HepG2 (cell line): ENCODE data around the gene TFB1M. TPM values are rescaled to one million over a fixed set of nuclear protein-coding genes. Genes with fewer than 3 reads are reported as not detected.

Experiments used
- ARNTL ChIP-seq: sonication (generic); formaldehyde crosslinking; IDR thresholded peaks from 2 replicates; pipeline ENCODE4 v1.4.0; 2020; ENCODE audit warnings: mild to moderate bottlenecking, missing genetic modification reagents
- BCL6 ChIP-seq: IDR thresholded peaks from 2 replicates; pipeline ENCODE4 v1.6.1; 2016; ENCODE audit warnings: missing genetic modification reagents, missing compliant biosample characterization
- BRF2 ChIP-seq: sonication (generic); formaldehyde crosslinking; IDR thresholded peaks from 2 replicates; pipeline ENCODE4 v1.8.1; 2022; ENCODE audit warnings: mild to moderate bottlenecking, missing genetic modification reagents
- CBX2 ChIP-seq, 2 experiments: fragments of 200-600 bp in 1 of 2; sonication (generic); formaldehyde crosslinking in 1 of 2; IDR thresholded peaks; 2 replicates each; pipeline versions ENCODE4 v1.7.0 to v1.8.1; 2018 to 2022; ENCODE audit warnings: low read depth in 2 of 2, low read length in 1 of 2, mild to moderate bottlenecking in 1 of 2, missing genetic modification reagents in 1 of 2
- CEBPZ ChIP-seq: IDR thresholded peaks from 2 replicates; pipeline ENCODE4 v1.6.1; 2012; ENCODE audit warnings: low read length, improper control_type of control experiment
- E2F5 ChIP-seq: sonication (generic); formaldehyde crosslinking; conservative IDR thresholded peaks from 2 replicates; pipeline ENCODE4 v1.4.0; 2020; ENCODE audit warnings: missing genetic modification reagents
- HMGXB3 ChIP-seq: sonication (generic); formaldehyde crosslinking; IDR thresholded peaks from 2 replicates; pipeline ENCODE4 v1.4.0; 2020; ENCODE audit warnings: missing genetic modification reagents, borderline replicate concordance
- HNRNPK ChIP-seq: fragments of 200-400 bp; formaldehyde crosslinking; IDR thresholded peaks from 2 replicates; pipeline ENCODE4 v1.6.1; 2018; ENCODE audit warnings: low read length, low read depth, moderate library complexity, mild to moderate bottlenecking; ENCODE audit not compliant: poor library complexity, severe bottlenecking
- HOXA7 ChIP-seq: sonication (generic); formaldehyde crosslinking; IDR thresholded peaks from 2 replicates; pipeline ENCODE4 v1.8.1; 2022; ENCODE audit warnings: mild to moderate bottlenecking, missing genetic modification reagents, moderate library complexity
- MBD4 ChIP-seq: IDR thresholded peaks from 2 replicates; pipeline ENCODE4 v1.6.1; 2012; ENCODE audit warnings: low read length, inconsistent platforms, borderline replicate concordance
- MYNN ChIP-seq: sonication (generic); formaldehyde crosslinking; IDR thresholded peaks from 2 replicates; pipeline ENCODE4 v1.4.0; 2020; ENCODE audit warnings: mild to moderate bottlenecking, low read depth, missing genetic modification reagents
- SIX1 ChIP-seq: sonication (generic); formaldehyde crosslinking; IDR thresholded peaks from 2 replicates; pipeline ENCODE4 v1.4.0; 2020; ENCODE audit warnings: missing genetic modification reagents, borderline replicate concordance
- SPEN ChIP-seq: sonication (generic); formaldehyde crosslinking; IDR thresholded peaks from 2 replicates; pipeline ENCODE4 v1.5.1; 2020; ENCODE audit warnings: low read depth, mild to moderate bottlenecking, missing genetic modification reagents
- THYN1 ChIP-seq: sonication (generic); formaldehyde crosslinking; IDR thresholded peaks from 2 replicates; pipeline ENCODE4 v1.8.1; 2023; ENCODE audit warnings: low read depth, mild to moderate bottlenecking, moderate library complexity, missing genetic modification reagents, borderline replicate concordance
- YEATS4 ChIP-seq: sonication (generic); formaldehyde crosslinking; IDR thresholded peaks from 2 replicates; pipeline ENCODE4 v1.4.0; 2020; ENCODE audit warnings: missing genetic modification reagents, borderline replicate concordance
- ZBTB21 ChIP-seq: sonication (generic); formaldehyde crosslinking; IDR thresholded peaks from 2 replicates; pipeline ENCODE4 v1.4.0; 2020; ENCODE audit warnings: missing genetic modification reagents
- ZNF253 ChIP-seq: sonication (generic); formaldehyde crosslinking; IDR thresholded peaks from 2 replicates; pipeline ENCODE4 v1.8.0; 2022; ENCODE audit warnings: mild to moderate bottlenecking, missing genetic modification reagents, borderline replicate concordance
- ZNF335 ChIP-seq: sonication (generic); formaldehyde crosslinking; IDR thresholded peaks from 2 replicates; pipeline ENCODE4 v1.4.0; 2020; ENCODE audit warnings: missing genetic modification reagents
- ZNF367 ChIP-seq: sonication (generic); formaldehyde crosslinking; IDR thresholded peaks from 2 replicates; pipeline ENCODE4 v1.4.0; 2020; ENCODE audit warnings: missing genetic modification reagents, borderline replicate concordance
- polyA plus RNA-seq, 8 experiments: library from polyadenylated mRNA; depleted of rRNA in 3 of 8; stranded (reverse) in 7 of 8; unstranded in 1 of 8; fragments of >200 nt; fragmentation: Illumina TruSeq in 4 of 8; extraction: Trizol in 4 of 8; gene quantifications; 2 replicates each; pipeline versions ENCODE4 v1.2.1 to v1.2.3, GENCODE V29; 2011 to 2016; ENCODE audit warnings: low read depth in 4 of 8, missing spikeins in 1 of 8, mixed read lengths in 1 of 8; ENCODE audit not compliant: insufficient read depth in 1 of 8
- total RNA-seq, 5 experiments: library from RNA; depleted of rRNA; stranded (reverse); fragments of >200 nt; fragmentation: Illumina TruSeq; extraction: Trizol; gene quantifications; 2 replicates each; pipeline ENCODE4 v1.2.3, GENCODE V29; 2016; ENCODE audit warnings: low read depth in 1 of 5

The TFB1M gene
- total and polyA plus RNA-seq, 2 of the 13 experiments (the other 11 are each of a cell fraction or from before 2014, with no cell fraction given), result 91.4 to 122 TPM

- TF ChIP-seq CEBPZ, result no peak
- TF ChIP-seq ARNTL (CRISPR knock-in tag), result no peak
- 0 out of 2 replicates have a peak, but pooled peaks have one; percentile 16 for TF ChIP-seq MYNN (CRISPR knock-in tag)
- TF ChIP-seq YEATS4 (CRISPR knock-in tag), result 0 out of 2 replicates have a peak, but pooled peaks have one; percentile 24
- TF ChIP-seq HMGXB3 (CRISPR knock-in tag), result no peak; the same call in 1 of the 2 replicates
- no peak for TF ChIP-seq SPEN (CRISPR knock-in tag)
- no peak for TF ChIP-seq CBX2 (IDR thresholded peaks at IDR 0.05; ENCODE audit: low read depth, low read length)
- TF ChIP-seq CBX2 (CRISPR knock-in tag; IDR thresholded peaks at IDR 0.05; ENCODE audit: low read depth), result no peak
- no peak for TF ChIP-seq ZBTB21 (CRISPR knock-in tag)
- TF ChIP-seq E2F5, result no peak
- TF ChIP-seq BCL6 (CRISPR knock-in tag), result peak; percentile 84
- no peak for TF ChIP-seq THYN1
- TF ChIP-seq BRF2 (CRISPR knock-in tag), result no peak; the same call in 1 of the 2 replicates
- no peak for TF ChIP-seq HNRNPK
- peak; percentile 85 for TF ChIP-seq MBD4
- no peak for TF ChIP-seq ZNF253
- no peak for TF ChIP-seq SIX1 (CRISPR knock-in tag)
- no peak for TF ChIP-seq HOXA7
- TF ChIP-seq ZNF367, result no peak
- no peak; the same call in 1 of the 2 replicates for TF ChIP-seq ZNF335
These were observed 11.6 kb upstream of the TFB1M start (continued) for GRCh38 chr6:155325700-155326516.
